ENCODE results near the gene CCDC85A. TPM values are rescaled to one million over a fixed set of nuclear protein-coding genes. Genes with fewer than 3 reads are reported as not detected.

Gene CCDC85A
- total RNA-seq, 1 donor from 2014 or later, result not detected

DNA sequence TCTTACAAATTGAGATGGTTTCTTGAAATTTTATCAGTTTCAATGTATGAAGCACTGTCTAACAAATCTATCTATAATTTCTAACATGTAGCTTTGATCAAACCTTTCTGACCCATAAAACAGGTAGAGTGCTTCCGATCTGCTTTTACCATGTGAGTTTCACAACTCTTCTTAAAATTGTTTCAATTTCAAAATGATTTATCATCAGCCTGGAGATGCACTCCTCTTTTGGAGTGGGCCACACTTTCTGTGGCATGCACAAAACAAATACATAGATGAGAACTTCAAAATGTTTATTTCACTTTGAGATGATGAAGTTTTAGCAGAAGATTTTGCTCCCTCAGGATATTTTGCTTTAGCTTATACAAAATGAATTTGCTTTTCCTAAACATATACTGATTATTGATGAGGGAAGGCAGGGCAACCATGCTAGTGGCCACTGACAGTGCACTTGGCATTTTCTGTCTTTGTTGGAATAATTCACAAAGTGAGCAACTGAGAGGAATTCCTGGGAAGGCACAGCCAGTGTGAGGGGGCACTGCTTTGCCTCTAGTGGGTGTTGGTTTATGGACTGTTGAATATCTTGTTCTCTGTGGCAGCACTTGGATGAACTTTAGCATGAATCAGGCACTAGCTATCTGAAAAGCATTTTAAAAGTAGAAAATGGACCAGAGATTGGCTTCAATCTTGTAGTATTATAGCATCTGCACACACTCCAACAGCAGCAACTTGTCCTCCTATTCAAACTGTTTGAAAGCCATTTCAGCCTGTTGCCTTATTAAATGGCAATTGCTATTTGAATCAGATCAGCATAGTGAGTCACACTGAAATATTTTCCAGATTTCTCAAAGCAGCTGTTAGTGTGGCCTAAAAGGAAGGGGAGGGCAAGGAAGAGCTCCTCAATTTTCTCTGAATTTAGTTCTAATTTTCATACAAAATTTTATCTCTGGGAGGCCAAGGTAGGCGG, 193.2 kb downstream of the CCDC85A start:
- Mint-ChIP-seq H3K36me3 (ENCODE audit: low read depth) (no peaks in the 10 kb centered on the region), H3K4me3 (no peak overlapping the region), H3K9me3 (no peaks in the 10 kb centered on the region), H3K4me1 (ENCODE audit: low read depth) (no peaks in the 10 kb centered on the region), H3K27ac (no peak overlapping the region), H3K27me3 (ENCODE audit: insufficient read depth) (no peaks in the 10 kb centered on the region)
- no peak for DNase-seq (ENCODE audit: low spot score)
- intact Hi-C loops (cut with micrococcal nuclease), result no loop called here

DNA sequence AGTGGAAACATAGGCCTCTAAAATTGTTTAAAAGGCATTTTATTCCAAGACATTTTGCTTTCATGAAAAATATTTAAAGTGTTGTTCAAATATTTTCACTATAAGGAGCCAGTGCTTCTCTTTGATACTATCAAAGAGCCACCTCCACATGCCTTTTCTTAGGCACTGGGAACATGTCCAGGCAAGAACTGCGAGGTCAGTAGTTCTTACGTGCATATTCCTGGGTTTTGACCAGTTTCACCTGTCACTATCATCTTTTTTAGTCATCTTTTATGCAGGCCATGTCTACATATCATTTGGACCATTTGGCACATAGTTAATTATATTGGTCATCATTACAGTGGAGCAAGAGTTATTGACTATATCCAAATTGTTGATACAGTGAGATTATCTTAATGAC, 195.3 kb downstream of the CCDC85A start:
- intact Hi-C loops (cut with micrococcal nuclease), result no loop called here
- Mint-ChIP-seq H3K27me3 (ENCODE audit: insufficient read depth) (no peaks in the 10 kb centered on the region), H3K36me3 (ENCODE audit: low read depth) (no peaks in the 10 kb centered on the region), H3K9me3 (no peaks in the 10 kb centered on the region), H3K27ac (no peak overlapping the region), H3K4me1 (ENCODE audit: low read depth) (no peaks in the 10 kb centered on the region), H3K4me3 (no peak overlapping the region)
- no peak for DNase-seq (ENCODE audit: low spot score)

DNA sequence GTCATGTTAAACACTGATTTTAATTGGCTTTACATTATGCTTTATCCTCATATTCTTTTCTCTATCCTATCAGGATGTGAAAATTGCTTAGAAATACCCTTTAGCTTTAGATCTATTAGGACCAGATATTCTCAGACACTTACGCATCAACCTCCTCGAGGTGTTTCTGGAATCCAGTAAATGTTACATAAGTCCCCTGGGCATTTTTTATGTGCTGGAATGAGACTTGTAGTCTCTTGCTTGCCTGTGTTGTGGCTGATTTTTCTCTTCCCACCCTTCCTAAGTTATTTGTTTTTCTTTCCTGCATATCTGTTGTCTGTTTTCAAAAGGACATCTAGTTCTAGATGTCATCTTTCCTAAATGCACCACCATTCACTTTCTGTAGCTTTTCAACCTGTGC, 197.1 kb downstream of the CCDC85A start:
- Mint-ChIP-seq H3K36me3 (ENCODE audit: low read depth) (no peaks in the 10 kb centered on the region), H3K4me3 (no peak overlapping the region), H3K27ac (no peak overlapping the region), H3K9me3 (no peaks in the 10 kb centered on the region), H3K27me3 (ENCODE audit: insufficient read depth) (no peaks in the 10 kb centered on the region), H3K4me1 (ENCODE audit: low read depth) (no peaks in the 10 kb centered on the region)
- intact Hi-C loops (cut with micrococcal nuclease), result no loop called here
- no peak for DNase-seq (ENCODE audit: low spot score)

DNA sequence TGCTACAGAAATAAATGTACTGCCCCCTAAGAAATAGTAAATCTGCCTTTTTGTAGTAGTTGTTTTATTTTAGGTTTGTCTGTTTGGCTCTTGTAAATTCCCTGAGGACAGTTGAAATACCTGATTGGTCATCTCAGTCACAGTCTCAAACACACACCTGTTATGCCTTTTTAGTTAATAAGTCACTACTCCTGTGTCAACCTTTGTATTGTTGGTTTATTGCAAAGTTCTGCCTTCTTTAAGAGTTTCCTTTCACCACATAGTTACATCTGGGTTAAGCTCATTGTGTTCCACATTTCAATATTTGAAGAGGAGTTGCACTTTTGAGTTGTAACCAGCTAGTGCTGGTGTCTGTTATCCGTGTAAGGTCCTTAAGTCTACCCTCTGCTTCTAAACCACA, 198.7 kb downstream of the CCDC85A start:
- intact Hi-C loops (cut with micrococcal nuclease), result no loop called here
- Mint-ChIP-seq H3K9me3 (no peaks in the 10 kb centered on the region), H3K27me3 (ENCODE audit: insufficient read depth) (no peaks in the 10 kb centered on the region), H3K4me1 (ENCODE audit: low read depth) (no peaks in the 10 kb centered on the region), H3K36me3 (ENCODE audit: low read depth) (no peaks in the 10 kb centered on the region), H3K4me3 (no peak overlapping the region), H3K27ac (no peak overlapping the region)
- DNase-seq (ENCODE audit: low spot score), result no peak

DNA sequence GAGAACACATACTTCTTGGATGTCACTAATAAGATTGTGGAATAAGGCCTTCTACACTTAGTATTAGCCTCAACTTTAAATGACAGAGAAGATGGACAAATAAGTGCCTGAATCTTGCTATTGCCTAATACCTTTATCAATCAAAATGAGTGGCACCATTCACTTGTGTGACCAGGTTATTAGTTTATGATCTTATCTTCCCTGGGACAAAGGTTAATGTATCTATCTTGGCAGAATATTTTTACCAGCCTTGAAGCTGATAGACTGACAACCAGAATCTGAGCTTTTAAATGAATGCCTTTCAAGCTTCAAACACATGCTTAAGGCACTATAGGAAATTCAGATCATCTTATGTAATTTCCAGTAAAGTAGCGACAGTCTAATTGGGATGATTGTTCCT, 202.9 kb downstream of the CCDC85A start:
- H3K4me3 Mint-ChIP-seq, result no peak overlapping the region
- no peak overlapping the region for H3K27ac Mint-ChIP-seq
- H3K36me3 Mint-ChIP-seq (ENCODE audit: low read depth), result no peaks in the 10 kb centered on the region
- intact Hi-C loops (cut with micrococcal nuclease), result no loop called here
- DNase-seq (ENCODE audit: low spot score), result no peak
- H3K27me3 Mint-ChIP-seq (ENCODE audit: insufficient read depth), result no peaks in the 10 kb centered on the region
- no peaks in the 10 kb centered on the region for H3K9me3 Mint-ChIP-seq
- no peaks in the 10 kb centered on the region for H3K4me1 Mint-ChIP-seq (ENCODE audit: low read depth)

DNA sequence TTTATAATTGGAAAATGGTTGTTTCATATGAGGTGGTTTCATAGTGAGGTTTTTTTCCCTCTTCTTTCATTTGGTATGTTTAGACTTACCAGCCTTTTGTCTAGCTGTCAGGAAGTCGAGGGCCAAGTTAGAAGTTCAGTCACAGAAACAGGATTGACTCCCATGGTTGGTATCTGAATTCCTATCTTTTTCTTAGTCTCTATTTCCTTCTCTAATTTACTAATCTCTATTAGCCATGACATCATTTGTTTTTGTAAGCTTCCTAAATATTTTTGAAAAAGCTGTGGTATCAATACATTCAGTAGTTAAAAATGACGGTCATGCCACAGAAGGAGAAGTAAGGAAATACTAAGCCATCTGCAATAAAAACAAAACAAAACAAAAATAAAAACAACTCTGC, 206.9 kb downstream of the CCDC85A start:
- Mint-ChIP-seq H3K27ac (no peak overlapping the region), H3K9me3 (no peaks in the 10 kb centered on the region), H3K4me1 (ENCODE audit: low read depth) (no peaks in the 10 kb centered on the region), H3K36me3 (ENCODE audit: low read depth) (no peaks in the 10 kb centered on the region), H3K4me3 (no peak overlapping the region), H3K27me3 (ENCODE audit: insufficient read depth) (no peaks in the 10 kb centered on the region)
- intact Hi-C loops (cut with micrococcal nuclease), result no loop called here
- no peak for DNase-seq (ENCODE audit: low spot score)

DNA sequence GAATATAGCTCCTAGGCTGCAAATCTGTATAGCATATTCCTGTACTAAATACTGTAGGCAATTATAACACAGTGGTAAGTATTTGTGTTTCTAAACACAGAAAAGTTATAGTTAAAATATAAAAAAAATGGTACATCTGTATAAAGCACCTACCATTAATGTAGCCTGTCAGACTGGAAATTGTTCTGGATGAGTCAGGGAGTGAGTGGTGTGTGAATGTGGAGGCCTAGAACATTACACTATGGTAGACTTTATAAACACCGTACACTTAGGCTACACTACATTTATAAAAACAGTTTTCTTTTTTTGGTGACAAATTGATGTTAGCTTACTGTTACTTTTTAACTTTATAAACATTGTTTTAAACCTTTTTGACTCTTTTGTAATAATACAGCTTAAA, 226.3 kb downstream of the CCDC85A start:
- intact Hi-C loops (cut with micrococcal nuclease), result no loop called here
- Mint-ChIP-seq H3K4me1 (ENCODE audit: low read depth) (no peaks in the 10 kb centered on the region), H3K36me3 (ENCODE audit: low read depth) (no peaks in the 10 kb centered on the region), H3K9me3 (no peaks in the 10 kb centered on the region), H3K4me3 (no peak overlapping the region), H3K27me3 (ENCODE audit: insufficient read depth) (no peaks in the 10 kb centered on the region), H3K27ac (no peak overlapping the region)
- DNase-seq (ENCODE audit: low spot score), result no peak

DNA sequence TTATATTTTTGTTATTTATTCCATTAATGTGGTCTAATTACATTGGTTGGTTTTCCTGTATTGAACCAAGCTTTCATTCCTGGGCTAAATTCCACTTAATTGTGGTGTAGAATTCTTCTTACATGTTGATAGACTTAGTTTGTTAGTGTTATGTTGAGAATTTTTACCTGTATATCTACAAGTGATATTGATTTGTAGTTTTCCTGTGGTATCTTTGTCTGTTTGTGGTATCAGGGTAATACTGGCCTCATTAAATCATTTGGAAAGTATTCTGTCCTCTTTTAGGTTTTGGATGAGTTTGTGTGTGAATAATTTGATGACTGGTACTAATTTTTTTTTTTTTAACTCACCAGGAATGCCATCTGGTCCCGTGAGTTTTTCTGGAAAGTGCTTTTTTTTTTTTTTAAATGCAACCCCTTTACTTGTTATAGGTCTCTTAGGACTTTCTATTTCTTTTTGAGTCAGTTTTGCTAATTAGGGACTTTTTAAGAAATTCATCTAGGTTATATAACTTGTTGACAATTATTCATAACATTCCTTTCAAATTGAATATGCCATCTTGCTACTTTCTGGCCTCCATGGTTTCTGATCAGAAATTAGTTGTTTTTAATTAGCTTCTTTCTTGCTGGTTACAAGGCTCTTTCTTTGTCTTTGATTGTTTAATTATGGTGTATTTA, 232.8 kb downstream of the CCDC85A start:
- Mint-ChIP-seq H3K9me3 (peaks cover 7% of the 10 kb centered on the region), H3K4me3 (no peak overlapping the region), H3K36me3 (ENCODE audit: low read depth) (no peaks in the 10 kb centered on the region), H3K27me3 (ENCODE audit: insufficient read depth) (no peaks in the 10 kb centered on the region), H3K27ac (no peak overlapping the region), H3K4me1 (ENCODE audit: low read depth) (no peaks in the 10 kb centered on the region)
- intact Hi-C loops (cut with micrococcal nuclease), result no loop called here
- DNase-seq (ENCODE audit: low spot score), result no peak
